Psoas muscle (tissue), 8 donors: ENCODE results near the gene FTCDNL1. TPM values are rescaled to one million over a fixed set of nuclear protein-coding genes. Genes with fewer than 3 reads are reported as not detected.

Experiments used
- ATAC-seq, 4 donors: fragments of 200-7000 bp; cut with Tn5 transposase; one replicate each; pipeline ENCODE4 v1.9.1; 2020; ENCODE audit warnings: moderate library complexity in 3 of 4, mild to moderate bottlenecking in 2 of 4
- DNase-seq, 2 donors: peaks; one replicate each; pipeline ENCODE4 v3.0.0-alpha.2; 2020
- H3K27ac ChIP-seq: fragments of 200-600 bp; one replicate; pipeline ENCODE4 v1.8.0; 2022
- H3K27me3 ChIP-seq, 3 donors: fragments of 200-600 bp in 1 of 3; one replicate each; pipeline versions ENCODE4 v1.6.1 to v1.8.0; 2013 to 2022; ENCODE audit warnings: low read length in 2 of 3, mild to moderate bottlenecking in 2 of 3, moderate library complexity in 1 of 3; ENCODE audit not compliant: insufficient read depth in 3 of 3
- H3K36me3 ChIP-seq, 2 donors: fragments of 200-600 bp in 1 of 2; one replicate each; pipeline versions ENCODE4 v1.6.1 to v1.8.0; 2013 to 2022; ENCODE audit warnings: low read depth in 1 of 2, mild to moderate bottlenecking in 1 of 2, moderate library complexity in 1 of 2; ENCODE audit not compliant: insufficient read depth in 1 of 2
- H3K4me1 ChIP-seq: fragments of 200-600 bp; one replicate; pipeline ENCODE4 v1.8.0; 2022
- H3K4me3 ChIP-seq: fragments of 200-600 bp; one replicate; pipeline ENCODE4 v1.8.0; 2022; ENCODE audit warnings: mild to moderate bottlenecking
- H3K9me3 ChIP-seq: fragments of 200-600 bp; one replicate; pipeline ENCODE4 v1.8.0; 2022
- CTCF ChIP-seq: fragments of 200-600 bp; IDR thresholded peaks from one replicate; pipeline ENCODE4 v1.8.0; 2022; ENCODE audit warnings: antibody characterized with exemption
- WGBS, 3 donors: extraction: QIAGEN DNeasy Blood & Tissue Kit; methylation state at CpG; one replicate each; pipeline versions ENCODE4 v1.1.6 to v1.1.7; 2013; 5-methylcytosine and 5-hydroxymethylcytosine counted together
- intact Hi-C, 2 donors: fragments of 100-400 bp; cut with DNase I; formaldehyde crosslinking; loops; one replicate each; pipeline versions ENCODE4 v1.11.0 to v1.14.2; 2022
- polyA plus RNA-seq, 3 donors: library from polyadenylated mRNA; stranded (reverse); fragments of 200-250 nt; gene quantifications; one replicate each; pipeline ENCODE4 v1.2.3, GENCODE V29; 2013
- total RNA-seq, 4 donors: library from RNA; stranded (reverse); fragmentation: NEBNext Ultra II Directional in 2 of 4; extraction: Animal tissue kit (Norgen Biotek cat#: 25700) in 2 of 4; gene quantifications; one replicate each; pipeline versions ENCODE4 v1.2.1 to v1.2.4, GENCODE V29; 2021 to 2023
- donor health status: healthy with polysubstance abuse.
- donor health status: DM: no; HTN: no; CAD: no; lungs with moderate emphysema.
- donor health status: Bipolar disorder and iron deficiency.
- donor health status: healthy.
- donor health status: DM: yes; HTN: yes; CAD: no.
- donor health status: DM: no; HTN: no; CAD: no.
- donor health status: DM: no; HTN: no; CAD: no.
- donor health status: DM: yes; HTN: yes; CAD: no.

The FTCDNL1 gene
- total and polyA plus RNA-seq, 7 donors, result 4.9 to 25.7 (median 9.0) TPM

- intact Hi-C loops, result no loop called here
- Histone ChIP-seq H3K9me3 (peaks cover 8% of the 10 kb centered on the region), H3K27ac (no peak overlapping the region), H3K27me3 (no peaks in the 10 kb centered on the region), H3K36me3 (no peaks in the 10 kb centered on the region), H3K4me3 (no peak overlapping the region), H3K4me1 (no peaks in the 10 kb centered on the region)
- ATAC-seq, result no peak
- no peak for DNase-seq
- TF ChIP-seq CTCF, result no peak
- WGBS, 3 donors, result 95 to 97% (median 97%) methylated on average over 4 of the region's 4 CpGs
Measured at GRCh38 chr2:199718074-199718473, 132.9 kb downstream of the FTCDNL1 start.

- H3K9me3 ChIP-seq, result peaks cover 8% of the 10 kb centered on the region
- DNase-seq, result no peak
- no peak for ATAC-seq
- H3K27me3 ChIP-seq, result no peaks in the 10 kb centered on the region
- H3K36me3 ChIP-seq, result no peaks in the 10 kb centered on the region
- H3K4me3 ChIP-seq, result no peak overlapping the region
- no peak overlapping the region for H3K27ac ChIP-seq
- no peaks in the 10 kb centered on the region for H3K4me1 ChIP-seq
- intact Hi-C loops, result no loop called here
- TF ChIP-seq CTCF, result no peak
Measured at GRCh38 chr2:199717587-199717907, 133.4 kb downstream of the FTCDNL1 start.

GRCh38 chr2:199716807-199717586, 134.0 kb downstream of the FTCDNL1 start:
- intact Hi-C loops, result no loop called here
- no peak for TF ChIP-seq CTCF
- no peaks in the 10 kb centered on the region for H3K27me3 ChIP-seq
- H3K4me1 ChIP-seq, result no peaks in the 10 kb centered on the region
- peaks cover 8% of the 10 kb centered on the region for H3K9me3 ChIP-seq
- H3K36me3 ChIP-seq, result no peaks in the 10 kb centered on the region
- 30 to 35% (median 34%) methylated on average over 4 of the region's 4 CpGs for WGBS, 3 donors
- no peak overlapping the region for H3K27ac ChIP-seq
- DNase-seq (no peak), ATAC-seq (no peak)
- H3K4me3 ChIP-seq, result no peak overlapping the region

- intact Hi-C loops, result no loop called here
- Histone ChIP-seq H3K4me3 (no peak overlapping the region), H3K27me3 (no peaks in the 10 kb centered on the region), H3K27ac (no peak overlapping the region), H3K9me3 (no peaks in the 10 kb centered on the region), H3K4me1 (no peaks in the 10 kb centered on the region), H3K36me3 (no peaks in the 10 kb centered on the region)
- WGBS, 3 donors, result 42 to 46% (median 43%) methylated on average over 2 of the region's 2 CpGs
- ATAC-seq, result no peak
- DNase-seq, result no peak
- TF ChIP-seq CTCF, result no peak
Measured at GRCh38 chr2:199713746-199714145, 137.2 kb downstream of the FTCDNL1 start.

- peaks cover 8% of the 10 kb centered on the region for H3K9me3 ChIP-seq
- no peak overlapping the region for H3K27ac ChIP-seq
- WGBS, 3 donors, result 63 to 80% (median 78%) methylated on average over 1 of the region's 1 CpG
- TF ChIP-seq CTCF, result no peak
- DNase-seq, result no peak
- no peak for ATAC-seq
- no peak overlapping the region for H3K4me3 ChIP-seq
- no peaks in the 10 kb centered on the region for H3K36me3 ChIP-seq
- no peaks in the 10 kb centered on the region for H3K4me1 ChIP-seq
- intact Hi-C loops, result no loop called here
- no peaks in the 10 kb centered on the region for H3K27me3 ChIP-seq
Measured at GRCh38 chr2:199710551-199710950, 140.4 kb downstream of the FTCDNL1 start.
